GM18502 (cell line): Measurements from ENCODE around the gene SLC25A38.
A peak's percentile ranks its signal among the peaks of the same experiment; 100 is the strongest.

Experiments used
- ATAC-seq: cut with Tn5 transposase; IDR thresholded peaks from one replicate; pipeline ENCODE4 v1.9.1; 2021; ENCODE audit warnings: mild to moderate bottlenecking; ENCODE audit not compliant: unreplicated experiment, poor library complexity

The SLC25A38 gene

GRCh38 chr3:39428745-39429201 is 45.6 kb downstream of the SLC25A38 start:
- no peak for ATAC-seq

DNA sequence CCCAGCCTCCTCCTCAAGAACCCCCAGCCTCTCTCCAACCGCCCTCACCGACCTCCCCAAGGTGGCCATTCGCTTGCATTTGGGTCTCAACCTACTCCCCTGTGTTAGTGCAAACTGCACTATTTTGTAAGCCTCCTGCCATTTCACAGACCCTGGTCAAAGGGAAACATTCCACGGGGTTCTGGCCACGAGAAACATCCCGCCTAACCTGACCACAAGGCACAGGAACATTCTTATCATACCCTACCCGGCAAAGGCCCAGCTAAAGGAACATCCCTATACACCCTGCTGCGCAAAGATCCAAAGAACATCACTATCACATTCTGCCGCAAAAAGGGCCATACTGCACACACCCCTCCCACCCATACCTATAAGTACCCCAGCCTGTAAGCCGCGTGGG is 46.3 kb downstream of the SLC25A38 start:
- ATAC-seq = no peak

GRCh38 chr3:39432342-39432741 is 49.2 kb downstream of the SLC25A38 start:
- no peak for ATAC-seq

DNA sequence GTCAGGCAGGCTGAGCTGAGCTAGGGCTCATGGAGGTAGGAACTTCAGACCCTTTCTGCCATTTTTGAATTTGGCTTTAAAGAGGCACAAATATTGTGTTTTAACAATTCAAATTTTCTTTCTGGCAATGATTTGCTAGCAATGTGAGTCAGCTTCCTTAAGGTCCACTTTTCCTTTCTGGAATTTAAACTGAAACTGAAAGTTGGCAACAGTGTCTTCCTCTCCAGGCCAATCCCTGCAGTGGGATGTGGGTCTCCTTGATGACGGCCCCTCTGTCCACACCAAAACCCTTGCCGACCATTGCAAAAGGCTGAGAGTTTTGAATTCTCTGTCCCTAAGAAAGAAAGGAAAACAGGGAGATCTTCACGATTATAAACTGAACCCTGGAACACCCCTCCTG is 50.5 kb downstream of the SLC25A38 start:
- no peak for ATAC-seq

DNA sequence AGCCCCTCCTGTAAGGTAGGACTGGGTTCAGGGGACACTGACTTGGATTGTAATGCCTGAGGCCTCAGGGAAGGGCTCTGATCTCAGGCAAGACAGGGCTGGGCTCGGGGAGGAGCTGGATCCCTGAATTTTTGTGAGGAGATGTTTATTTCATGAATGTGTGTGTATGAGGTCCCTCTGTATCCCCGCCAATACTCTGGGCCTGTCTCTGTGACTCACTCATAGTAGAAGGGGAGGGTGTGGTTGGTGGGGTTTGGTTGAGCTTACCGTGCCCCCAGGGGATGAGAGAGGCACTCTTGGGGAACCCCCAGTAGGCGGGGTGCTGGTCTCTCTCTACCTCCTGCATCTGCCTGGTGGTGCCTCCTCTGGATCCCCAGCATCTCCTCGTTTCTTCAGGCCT is 51.4 kb downstream of the SLC25A38 start:
- peak; percentile 61 for ATAC-seq

DNA sequence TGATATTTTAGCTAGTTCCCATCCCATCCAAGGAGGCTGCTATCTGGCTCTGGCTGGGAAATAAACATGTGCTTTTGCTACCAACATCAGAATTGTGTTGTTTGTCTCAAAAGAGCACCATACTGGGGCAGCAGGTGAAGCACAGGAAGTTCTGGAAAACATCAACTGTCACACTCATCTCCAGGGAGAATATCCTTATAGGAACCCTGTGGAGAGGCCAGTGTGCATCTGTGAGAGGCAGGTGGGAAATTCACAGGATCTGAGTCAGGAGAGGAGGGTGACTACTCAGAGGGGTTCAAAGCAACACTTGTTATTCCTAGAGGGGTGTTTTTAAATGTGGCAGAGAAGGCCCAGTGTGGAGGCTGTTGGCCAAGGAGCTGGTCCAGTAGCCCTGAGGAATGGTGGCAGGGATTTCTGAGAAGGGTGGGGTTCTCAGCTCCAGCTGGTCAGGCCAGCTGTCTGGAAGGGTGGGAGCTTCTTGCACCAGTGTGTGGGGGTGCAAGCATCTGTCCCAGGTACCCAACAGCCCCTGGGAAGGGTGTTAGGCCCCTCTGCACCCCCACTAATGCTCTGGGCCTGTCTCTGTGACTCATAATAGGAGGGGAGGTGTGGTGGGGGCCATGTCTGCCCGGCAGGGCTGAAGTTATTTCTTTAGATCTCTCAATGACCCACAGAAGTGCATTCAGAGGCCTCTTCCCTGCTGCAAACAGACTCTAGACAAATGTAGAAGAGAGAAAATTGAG is 52.0 kb downstream of the SLC25A38 start:
- ATAC-seq = no peak

GRCh38 chr3:39438880-39439279 is 55.7 kb downstream of the SLC25A38 start:
- no peak for ATAC-seq

- no peak for ATAC-seq
These were observed 57.1 kb downstream of the SLC25A38 start for GRCh38 chr3:39440316-39440715.

GRCh38 chr3:39443530-39443929 is 60.4 kb downstream of the SLC25A38 start:
- ATAC-seq = no peak

GRCh38 chr3:39445927-39446326 is 62.8 kb downstream of the SLC25A38 start:
- ATAC-seq = no peak

DNA sequence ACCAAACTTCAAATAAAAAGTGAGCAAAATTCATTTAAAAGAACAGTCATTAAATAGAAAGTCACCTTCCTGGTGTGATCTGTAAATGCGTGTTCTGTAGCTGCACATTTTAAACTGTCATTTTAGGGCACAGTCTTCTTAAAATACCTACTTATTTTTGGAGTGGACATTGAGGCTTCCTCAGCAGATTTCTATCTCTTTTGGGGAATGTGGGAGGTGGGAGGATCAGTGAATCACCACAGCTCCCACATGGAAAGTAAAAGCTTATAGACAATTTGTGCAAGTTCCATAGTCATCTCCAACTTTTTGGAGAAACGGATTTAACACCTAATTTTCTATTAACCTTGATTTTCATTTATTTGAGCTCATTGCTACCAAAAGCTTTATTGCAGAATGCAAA is 63.3 kb downstream of the SLC25A38 start:
- no peak for ATAC-seq
